ENCODE data around the gene GAK. TPM values are rescaled to one million over a fixed set of nuclear protein-coding genes. Genes with fewer than 3 reads are reported as not detected.

GAK gene
- total and polyA plus RNA-seq, 4 donors, result 27.4 to 69.7 (median 47.0) TPM

DNA sequence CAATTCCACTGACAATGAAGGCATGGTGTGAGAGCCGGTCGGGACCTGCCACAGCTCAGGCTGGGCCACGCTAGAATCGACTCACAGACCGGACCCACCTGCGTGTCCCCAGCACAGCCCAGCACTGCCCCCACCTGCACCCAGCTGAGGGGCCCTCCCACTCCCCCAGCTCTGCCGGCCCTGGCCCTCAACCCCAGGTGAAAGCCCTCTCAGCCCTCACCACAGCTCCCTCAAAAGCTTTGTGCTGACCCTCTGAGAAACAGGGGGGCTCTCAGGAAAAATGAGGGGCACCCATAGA is 25.1 kb downstream of the GAK start:
- DNase-seq (ENCODE audit: low spot score), result no peak
- TF ChIP-seq, protein P1, sequence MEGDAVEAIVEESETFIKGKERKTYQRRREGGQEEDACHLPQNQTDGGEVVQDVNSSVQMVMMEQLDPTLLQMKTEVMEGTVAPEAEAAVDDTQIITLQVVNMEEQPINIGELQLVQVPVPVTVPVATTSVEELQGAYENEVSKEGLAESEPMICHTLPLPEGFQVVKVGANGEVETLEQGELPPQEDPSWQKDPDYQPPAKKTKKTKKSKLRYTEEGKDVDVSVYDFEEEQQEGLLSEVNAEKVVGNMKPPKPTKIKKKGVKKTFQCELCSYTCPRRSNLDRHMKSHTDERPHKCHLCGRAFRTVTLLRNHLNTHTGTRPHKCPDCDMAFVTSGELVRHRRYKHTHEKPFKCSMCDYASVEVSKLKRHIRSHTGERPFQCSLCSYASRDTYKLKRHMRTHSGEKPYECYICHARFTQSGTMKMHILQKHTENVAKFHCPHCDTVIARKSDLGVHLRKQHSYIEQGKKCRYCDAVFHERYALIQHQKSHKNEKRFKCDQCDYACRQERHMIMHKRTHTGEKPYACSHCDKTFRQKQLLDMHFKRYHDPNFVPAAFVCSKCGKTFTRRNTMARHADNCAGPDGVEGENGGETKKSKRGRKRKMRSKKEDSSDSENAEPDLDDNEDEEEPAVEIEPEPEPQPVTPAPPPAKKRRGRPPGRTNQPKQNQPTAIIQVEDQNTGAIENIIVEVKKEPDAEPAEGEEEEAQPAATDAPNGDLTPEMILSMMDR (IDR thresholded peaks at IDR 0.05; ENCODE audit: low read depth, low read length, missing input control), result no peak
- TF ChIP-seq REST (IDR thresholded peaks at IDR 0.05), result no peak
- no peak for TF ChIP-seq HNF4G (IDR thresholded peaks at IDR 0.05)
- TF ChIP-seq ZBTB33 (IDR thresholded peaks at IDR 0.05), result no peak
- no peak for TF ChIP-seq RAD21 (IDR thresholded peaks at IDR 0.05)
- no peak for TF ChIP-seq FOXA2 (IDR thresholded peaks at IDR 0.05)
- TF ChIP-seq MAX (IDR thresholded peaks at IDR 0.05), result no peak
- no peak for TF ChIP-seq FOXA1 (IDR thresholded peaks at IDR 0.05)
- TF ChIP-seq HNF4A (conservative IDR thresholded peaks at IDR 0.05), result no peak
- Histone ChIP-seq H3K27me3 (ENCODE audit: control insufficient read depth in 4 of 4, insufficient read depth in 4 of 4, low read length in 3 of 4) (no peaks in the 10 kb centered on the region), H3K4me1 (ENCODE audit: control insufficient read depth in 4 of 4, insufficient read depth in 4 of 4, low read length in 3 of 4) (no peaks in the 10 kb centered on the region), H3K9ac (ENCODE audit: low read depth in 1 of 2, low read length in 2 of 2) (no peak overlapping the region), H3K9me3 (ENCODE audit: control insufficient read depth in 4 of 4, low read length in 3 of 4) (no peaks in the 10 kb centered on the region), H3K36me3 (ENCODE audit: control insufficient read depth in 4 of 4, insufficient read depth in 3 of 4, low read depth in 1 of 4, low read length in 3 of 4) (peaks cover 6 to 34% (median 8%) of the 10 kb centered on the region in 4 donors), H3K27ac (ENCODE audit: low read depth in 1 of 2, low read length in 2 of 2) (no peak overlapping the region), H3K4me3 (ENCODE audit: low read depth in 1 of 3, low read length in 3 of 3) (no peak overlapping the region)
- 97% methylated on average over 7 of the region's 7 CpGs for WGBS

DNA sequence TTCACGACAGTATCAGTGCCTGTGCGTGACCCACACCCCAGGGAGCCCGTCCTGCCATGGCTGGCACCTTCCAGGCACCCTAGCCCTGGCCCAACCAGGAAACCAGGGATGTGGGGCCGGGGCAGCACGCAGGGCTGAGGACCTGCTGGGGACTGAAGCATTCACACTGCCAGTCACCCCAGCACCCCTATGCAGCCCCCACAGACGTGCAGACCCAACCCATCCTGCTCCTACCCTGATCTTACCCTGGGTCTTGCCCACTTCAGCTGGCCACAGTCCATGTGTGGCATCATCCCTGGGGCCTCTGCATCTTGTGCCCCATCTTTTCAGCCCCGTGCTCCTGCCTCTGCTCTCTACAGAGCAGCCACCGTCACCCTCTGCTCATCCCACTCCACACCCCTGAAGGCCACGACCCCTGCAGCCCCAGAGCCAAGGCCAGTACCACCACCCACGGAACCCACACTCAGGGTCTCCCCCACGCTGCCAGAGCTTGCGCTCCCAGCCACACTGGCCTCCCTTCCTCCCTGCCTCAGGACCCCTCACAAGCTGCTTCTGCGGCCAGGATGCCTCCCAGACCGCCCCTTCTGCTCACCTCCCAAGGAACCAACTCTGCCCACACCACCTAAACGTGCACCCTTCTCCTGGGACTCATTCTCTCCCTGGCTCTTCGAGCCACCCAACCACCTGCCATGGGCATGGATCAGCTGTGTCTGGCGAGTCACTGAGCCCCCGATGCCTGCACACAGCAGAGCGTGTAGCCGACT is 25.6 kb downstream of the GAK start:
- Histone ChIP-seq H3K4me3 (ENCODE audit: low read depth in 1 of 3, low read length in 3 of 3) (no peak overlapping the region), H3K27ac (ENCODE audit: low read depth in 1 of 2, low read length in 2 of 2) (no peak overlapping the region), H3K9me3 (ENCODE audit: control insufficient read depth in 4 of 4, low read length in 3 of 4) (no peaks in the 10 kb centered on the region), H3K27me3 (ENCODE audit: control insufficient read depth in 4 of 4, insufficient read depth in 4 of 4, low read length in 3 of 4) (no peaks in the 10 kb centered on the region), H3K36me3 (ENCODE audit: control insufficient read depth in 4 of 4, insufficient read depth in 3 of 4, low read depth in 1 of 4, low read length in 3 of 4) (peaks cover 3 to 30% (median 6%) of the 10 kb centered on the region in 4 donors), H3K4me1 (ENCODE audit: control insufficient read depth in 4 of 4, insufficient read depth in 4 of 4, low read length in 3 of 4) (no peaks in the 10 kb centered on the region), H3K9ac (ENCODE audit: low read depth in 1 of 2, low read length in 2 of 2) (no peak overlapping the region)
- 97% methylated on average over 20 of the region's 20 CpGs for WGBS
- no peak for TF ChIP-seq YY1 (IDR thresholded peaks at IDR 0.05)
- no peak for TF ChIP-seq ZBTB33 (IDR thresholded peaks at IDR 0.05)
- no peak for TF ChIP-seq FOXA1 (IDR thresholded peaks at IDR 0.05)
- no peak for TF ChIP-seq HNF4G (IDR thresholded peaks at IDR 0.05)
- TF ChIP-seq JUND (IDR thresholded peaks at IDR 0.05), result no peak
- TF ChIP-seq FOXA2 (IDR thresholded peaks at IDR 0.05), result no peak
- no peak for TF ChIP-seq RAD21 (IDR thresholded peaks at IDR 0.05)
- no peak for TF ChIP-seq EGR1 (IDR thresholded peaks at IDR 0.05; ENCODE audit: low read depth in 2 of 2)
- DNase-seq (ENCODE audit: low spot score), result no peak
